Measurements from ENCODE around the gene GNB3. TPM values are rescaled to one million over a fixed set of nuclear protein-coding genes. Genes with fewer than 3 reads are reported as not detected.

The GNB3 gene
- polyA plus RNA-seq, 1 of the 3 experiments (the other 2 are of a cell fraction), result 12.9 TPM

DNA sequence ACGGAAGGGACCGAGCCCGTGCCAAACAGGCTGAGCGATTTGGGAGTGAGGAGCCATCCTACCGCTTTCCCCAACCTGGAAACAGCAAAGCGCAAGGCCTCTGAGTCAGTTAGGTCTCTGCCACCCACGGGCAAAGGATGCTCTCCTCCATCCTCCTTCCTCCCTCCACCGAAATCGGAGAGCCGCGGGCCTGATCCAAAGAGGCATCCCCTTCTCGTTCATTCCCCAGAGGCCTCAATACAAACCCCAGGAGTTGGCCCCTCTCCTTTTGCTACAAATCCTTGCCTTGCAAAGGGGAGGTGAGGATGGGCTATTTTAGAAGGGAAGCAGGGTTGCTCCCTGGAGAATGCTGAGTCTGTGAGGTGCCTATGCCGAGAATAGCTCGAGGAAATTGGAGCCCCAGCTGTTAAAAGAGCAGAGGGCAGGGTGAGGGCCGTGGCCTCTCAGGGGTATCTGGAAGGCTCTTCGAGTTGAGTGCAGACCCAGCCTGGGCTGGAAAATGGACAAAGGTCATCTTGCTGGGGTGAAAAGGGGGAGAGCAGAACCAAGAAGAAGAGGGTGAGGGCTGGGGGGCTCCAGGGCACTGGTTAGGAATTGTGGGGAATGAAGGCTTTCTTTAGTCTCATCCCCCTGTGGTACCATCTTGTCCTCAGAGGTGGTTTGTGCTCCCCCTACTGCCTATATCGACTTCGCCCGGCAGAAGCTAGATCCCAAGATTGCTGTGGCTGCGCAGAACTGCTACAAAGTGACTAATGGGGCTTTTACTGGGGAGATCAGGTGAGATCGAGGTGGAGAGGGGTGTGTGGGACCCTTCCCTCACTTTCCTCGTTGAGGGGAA lies 27.7 kb downstream of the GNB3 start:
- Histone ChIP-seq H3K9ac (peak overlapping the region; percentile 100), H3F3A (replicated peaks; ENCODE audit: insufficient read depth) (peaks cover 35% of the 10 kb centered on the region), H3K4me2 (peak overlapping the region; percentile 99), H3K36me3 (replicated peaks in 1 of 2; ENCODE audit: control insufficient read depth in 1 of 2, insufficient read depth in 2 of 2, low read length in 1 of 2) (peaks cover 16 to 38% of the 10 kb centered on the region in 2 experiments), H3K27me3 (ENCODE audit: insufficient read depth) (no peaks in the 10 kb centered on the region), H3K4me1 (ENCODE audit: control insufficient read depth in 1 of 2, insufficient read depth in 2 of 2, low read depth in 1 of 2, low read length in 1 of 2) (peaks cover 33 to 43% of the 10 kb centered on the region in 2 experiments), H3K79me2 (ENCODE audit: insufficient read depth) (peaks cover 55% of the 10 kb centered on the region), H2AFZ (ENCODE audit: low read depth) (no peak overlapping the region), H3K4me3 (ENCODE audit: low read depth in 2 of 2, low read length in 1 of 2) (peak overlapping the region; percentile 91 to 99), H4K20me1 (ENCODE audit: insufficient read depth) (peaks cover 44% of the 10 kb centered on the region), H3K27ac (ENCODE audit: low read depth in 2 of 2, low read length in 1 of 2) (peak overlapping the region; percentile 84 to 95; a peak in 3 of 4 replicates), H3K9me3 (no peaks in the 10 kb centered on the region), H3K9me2 (no peaks in the 10 kb centered on the region)
- TF ChIP-seq NFIC (IDR thresholded peaks at IDR 0.05; ENCODE audit: borderline replicate concordance), result no peak
- TF ChIP-seq ZBTB33 (IDR thresholded peaks at IDR 0.05; ENCODE audit: borderline replicate concordance, low read depth), result no peak
- no peak for TF ChIP-seq POLR2AphosphoS5 (IDR thresholded peaks at IDR 0.05; ENCODE audit: low read depth, low read length)
- peak; percentile 36 for TF ChIP-seq CTCF (IDR thresholded peaks at IDR 0.05)
- ChIA-PET CTCF (interaction anchor here (0.7 to 10.9 kb wide), 27 partner anchors 8 to 317 kb away, joined by 3 to 164 read pairs (median 7); partner anchors contain the start of genes C12orf57, CDCA3, ENO2 and MLF2), POLR2A (interaction anchor here (0.6 to 5.9 kb wide), 14 partner anchors 9 to 179 kb away, joined by 3 to 57 read pairs (median 6); partner anchors contain the start of genes C12orf57, CDCA3, ENO2 and MLF2)
- no peak for DNase-seq
- 1% methylated on average over 20 of the region's 22 CpGs for WGBS (ENCODE audit: low lambda C conversion rate)

DNA sequence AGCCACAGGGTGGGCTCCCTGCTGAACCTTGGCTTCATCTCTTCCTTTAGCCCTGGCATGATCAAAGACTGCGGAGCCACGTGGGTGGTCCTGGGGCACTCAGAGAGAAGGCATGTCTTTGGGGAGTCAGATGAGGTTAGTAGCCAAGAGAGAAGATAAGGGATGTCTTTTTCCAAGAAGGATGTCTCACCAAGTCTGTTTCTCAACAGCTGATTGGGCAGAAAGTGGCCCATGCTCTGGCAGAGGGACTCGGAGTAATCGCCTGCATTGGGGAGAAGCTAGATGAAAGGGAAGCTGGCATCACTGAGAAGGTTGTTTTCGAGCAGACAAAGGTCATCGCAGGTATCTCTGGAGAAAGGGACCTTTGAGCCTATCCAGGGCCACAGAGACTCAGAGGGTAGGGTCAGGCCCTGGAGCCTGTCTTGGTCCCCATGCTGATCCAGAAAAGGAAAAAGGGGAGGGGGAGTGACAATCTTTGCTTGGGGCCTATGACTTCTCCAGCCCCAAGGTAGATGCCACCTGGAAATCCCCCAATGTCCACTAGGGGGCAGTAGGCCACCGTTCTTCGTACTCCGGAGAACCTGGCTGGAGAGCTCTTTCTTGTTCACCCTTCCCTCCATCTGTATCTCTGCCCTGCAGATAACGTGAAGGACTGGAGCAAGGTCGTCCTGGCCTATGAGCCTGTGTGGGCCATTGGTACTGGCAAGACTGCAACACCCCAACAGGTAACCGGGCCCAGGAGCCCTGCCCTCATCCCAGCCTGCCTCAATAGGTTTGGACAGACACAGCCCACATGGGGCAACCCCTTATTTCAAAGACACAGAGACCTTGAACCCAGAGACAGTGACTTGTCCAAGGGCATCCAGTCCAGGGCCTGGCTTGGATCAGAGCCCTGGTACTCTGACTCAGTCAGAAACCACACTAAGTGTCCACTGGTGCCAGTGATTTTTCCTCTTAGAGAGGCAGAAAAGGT lies 28.6 kb downstream of the GNB3 start:
- peaks cover 16 to 30% of the 10 kb centered on the region in 2 experiments for H3K36me3 ChIP-seq (replicated peaks in 1 of 2; ENCODE audit: control insufficient read depth in 1 of 2, insufficient read depth in 2 of 2, low read length in 1 of 2)
- peaks cover 57% of the 10 kb centered on the region for H3K79me2 ChIP-seq (ENCODE audit: insufficient read depth)
- H3K9ac ChIP-seq, result peak overlapping the region; percentile 100
- no peaks in the 10 kb centered on the region for H3K9me3 ChIP-seq
- peak overlapping the region; percentile 84 to 95; a peak in 2 of 4 replicates for H3K27ac ChIP-seq (ENCODE audit: low read depth in 2 of 2, low read length in 1 of 2)
- WGBS (ENCODE audit: low lambda C conversion rate), result 40% methylated on average over 9 of the region's 12 CpGs
- no peak overlapping the region for H2AFZ ChIP-seq (ENCODE audit: low read depth)
- ChIA-PET CTCF (interaction anchor here (0.6 to 10.9 kb wide), 35 partner anchors 9 to 318 kb away, joined by 3 to 164 read pairs (median 5); partner anchors contain the start of genes C12orf57, CDCA3, ENO2 and LRRC23), POLR2A (interaction anchor here (0.6 to 2.6 kb wide), 15 partner anchors 10 to 146 kb away, joined by 3 to 19 read pairs (median 4); partner anchors contain the start of genes C12orf57, CDCA3, COPS7A and MLF2)
- peak overlapping the region; percentile 91 to 99 for H3K4me3 ChIP-seq (ENCODE audit: low read depth in 2 of 2, low read length in 1 of 2)
- H3K27me3 ChIP-seq (ENCODE audit: insufficient read depth), result no peaks in the 10 kb centered on the region
- peak; percentile 82 for DNase-seq
- H3F3A ChIP-seq (replicated peaks; ENCODE audit: insufficient read depth), result peaks cover 41% of the 10 kb centered on the region
- H3K4me1 ChIP-seq (ENCODE audit: control insufficient read depth in 1 of 2, insufficient read depth in 2 of 2, low read depth in 1 of 2, low read length in 1 of 2), result peaks cover 34 to 46% of the 10 kb centered on the region in 2 experiments
- peak overlapping the region; percentile 99 for H3K4me2 ChIP-seq
- peaks cover 44% of the 10 kb centered on the region for H4K20me1 ChIP-seq (ENCODE audit: insufficient read depth)
- no peaks in the 10 kb centered on the region for H3K9me2 ChIP-seq
- TF ChIP-seq ELF1 (IDR thresholded peaks at IDR 0.05), result no peak
- no peak for TF ChIP-seq FOXM1 (IDR thresholded peaks at IDR 0.05; ENCODE audit: low read depth)
- TF ChIP-seq RXRA (IDR thresholded peaks at IDR 0.05; ENCODE audit: borderline replicate concordance, low read depth), result no peak
- TF ChIP-seq RAD21 (IDR thresholded peaks at IDR 0.05; ENCODE audit: low read length), result peak; percentile 73
- TF ChIP-seq TCF12 (IDR thresholded peaks at IDR 0.05), result no peak
- TF ChIP-seq EP300 (IDR thresholded peaks at IDR 0.05; ENCODE audit: borderline replicate concordance in 1 of 2, low read depth in 1 of 2, low read length in 1 of 2), result no peak
- no peak for TF ChIP-seq RCOR1 (IDR thresholded peaks at IDR 0.05; ENCODE audit: low read length)
- TF ChIP-seq, protein P1, sequence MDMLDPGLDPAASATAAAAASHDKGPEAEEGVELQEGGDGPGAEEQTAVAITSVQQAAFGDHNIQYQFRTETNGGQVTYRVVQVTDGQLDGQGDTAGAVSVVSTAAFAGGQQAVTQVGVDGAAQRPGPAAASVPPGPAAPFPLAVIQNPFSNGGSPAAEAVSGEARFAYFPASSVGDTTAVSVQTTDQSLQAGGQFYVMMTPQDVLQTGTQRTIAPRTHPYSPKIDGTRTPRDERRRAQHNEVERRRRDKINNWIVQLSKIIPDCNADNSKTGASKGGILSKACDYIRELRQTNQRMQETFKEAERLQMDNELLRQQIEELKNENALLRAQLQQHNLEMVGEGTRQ (IDR thresholded peaks at IDR 0.05; ENCODE audit: borderline replicate concordance, low read depth, low read length), result no peak
- TF ChIP-seq PBX3 (IDR thresholded peaks at IDR 0.05), result no peak; the same call in 1 of the 2 replicates
- no peak for TF ChIP-seq TEAD4 (IDR thresholded peaks at IDR 0.05; ENCODE audit: borderline replicate concordance, insufficient read depth)
- TF ChIP-seq YY1 (IDR thresholded peaks at IDR 0.05; ENCODE audit: low read depth), result no peak
- no peak for TF ChIP-seq NFIC (IDR thresholded peaks at IDR 0.05; ENCODE audit: borderline replicate concordance)
- peak; percentile 42 for TF ChIP-seq SMC3 (IDR thresholded peaks at IDR 0.05; ENCODE audit: low read depth, low read length)

Measured in SK-N-SH (cell line).